Osteocyte (in vitro differentiated cells): ENCODE data around the gene GADL1. TPM values are rescaled to one million over a fixed set of nuclear protein-coding genes. Genes with fewer than 3 reads are reported as not detected.

ENCODE experiments used
- DNase-seq: peaks from one replicate; pipeline ENCODE4 v3.0.0; 2021; ENCODE audit warnings: mixed read lengths; ENCODE audit not compliant: unreplicated experiment; ENCODE audit errors: extremely low spot score
- H3K27ac Mint-ChIP-seq: one replicate; pipeline ENCODE4 v1.8.0; 2021; ENCODE audit warnings: mild to moderate bottlenecking, mixed read lengths; ENCODE audit not compliant: unreplicated experiment
- H3K27me3 Mint-ChIP-seq: one replicate; pipeline ENCODE4 v1.8.0; 2021; ENCODE audit warnings: mixed read lengths; ENCODE audit not compliant: unreplicated experiment
- H3K36me3 Mint-ChIP-seq: one replicate; pipeline ENCODE4 v1.8.0; 2021; ENCODE audit warnings: mixed read lengths; ENCODE audit not compliant: unreplicated experiment
- H3K4me1 Mint-ChIP-seq: one replicate; pipeline ENCODE4 v1.8.0; 2021; ENCODE audit warnings: mixed read lengths; ENCODE audit not compliant: unreplicated experiment
- H3K4me3 Mint-ChIP-seq: one replicate; pipeline ENCODE4 v1.8.0; 2021; ENCODE audit warnings: mild to moderate bottlenecking, moderate library complexity, mixed read lengths; ENCODE audit not compliant: unreplicated experiment
- H3K9me3 Mint-ChIP-seq: one replicate; pipeline ENCODE4 v1.8.0; 2021; ENCODE audit warnings: mixed read lengths; ENCODE audit not compliant: unreplicated experiment
- total RNA-seq: library from RNA; stranded (reverse); gene quantifications from 2 replicates; pipeline ENCODE4 v1.2.1, GENCODE V29; 2021
- TF ChIP-seq, protein P1 (sequence below): fragments of 200-600 bp; sonication (generic); IDR thresholded peaks from 2 replicates; pipeline ENCODE4 v1.5.0; 2021; ENCODE audit warnings: antibody characterized with exemption, mild to moderate bottlenecking, moderate library complexity

The GADL1 gene
- total RNA-seq, 1 donor from 2014 or later, result not detected

- no peak overlapping the region for H3K27ac Mint-ChIP-seq
- H3K27me3 Mint-ChIP-seq, result no peaks in the 10 kb centered on the region
- H3K9me3 Mint-ChIP-seq, result no peaks in the 10 kb centered on the region
- peaks cover 38% of the 10 kb centered on the region for H3K36me3 Mint-ChIP-seq
- no peak for DNase-seq
- TF ChIP-seq, protein P1, sequence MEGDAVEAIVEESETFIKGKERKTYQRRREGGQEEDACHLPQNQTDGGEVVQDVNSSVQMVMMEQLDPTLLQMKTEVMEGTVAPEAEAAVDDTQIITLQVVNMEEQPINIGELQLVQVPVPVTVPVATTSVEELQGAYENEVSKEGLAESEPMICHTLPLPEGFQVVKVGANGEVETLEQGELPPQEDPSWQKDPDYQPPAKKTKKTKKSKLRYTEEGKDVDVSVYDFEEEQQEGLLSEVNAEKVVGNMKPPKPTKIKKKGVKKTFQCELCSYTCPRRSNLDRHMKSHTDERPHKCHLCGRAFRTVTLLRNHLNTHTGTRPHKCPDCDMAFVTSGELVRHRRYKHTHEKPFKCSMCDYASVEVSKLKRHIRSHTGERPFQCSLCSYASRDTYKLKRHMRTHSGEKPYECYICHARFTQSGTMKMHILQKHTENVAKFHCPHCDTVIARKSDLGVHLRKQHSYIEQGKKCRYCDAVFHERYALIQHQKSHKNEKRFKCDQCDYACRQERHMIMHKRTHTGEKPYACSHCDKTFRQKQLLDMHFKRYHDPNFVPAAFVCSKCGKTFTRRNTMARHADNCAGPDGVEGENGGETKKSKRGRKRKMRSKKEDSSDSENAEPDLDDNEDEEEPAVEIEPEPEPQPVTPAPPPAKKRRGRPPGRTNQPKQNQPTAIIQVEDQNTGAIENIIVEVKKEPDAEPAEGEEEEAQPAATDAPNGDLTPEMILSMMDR, result no peak
- H3K4me3 Mint-ChIP-seq, result no peak overlapping the region
- H3K4me1 Mint-ChIP-seq, result peaks cover 28% of the 10 kb centered on the region
These were observed 199.8 kb downstream of the GADL1 start for GRCh38 chr3:30694668-30695067.

DNA sequence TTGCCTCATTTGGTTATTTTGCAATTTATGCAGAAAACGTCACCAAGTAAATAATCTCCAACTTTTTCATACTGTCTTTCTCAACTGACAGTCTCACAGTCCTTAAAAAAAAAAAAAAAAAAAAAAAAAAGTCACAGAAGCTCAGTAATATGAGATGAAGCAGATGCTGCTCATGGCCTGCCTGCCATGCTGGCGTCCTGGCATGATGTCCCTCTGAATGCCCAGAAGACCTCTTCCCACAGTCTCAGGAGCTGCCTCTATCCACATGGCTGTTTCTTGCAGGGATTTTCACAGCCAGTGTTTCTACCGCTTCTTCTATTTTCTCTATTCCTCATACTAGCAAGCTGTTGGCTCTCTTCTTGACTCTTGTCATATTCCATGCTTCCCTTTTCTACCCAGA lies 200.3 kb downstream of the GADL1 start:
- Mint-ChIP-seq H3K27me3 (no peaks in the 10 kb centered on the region), H3K36me3 (peaks cover 39% of the 10 kb centered on the region), H3K27ac (no peak overlapping the region), H3K9me3 (no peaks in the 10 kb centered on the region), H3K4me1 (peaks cover 33% of the 10 kb centered on the region), H3K4me3 (no peak overlapping the region)
- TF ChIP-seq, protein P1, result no peak
- DNase-seq, result no peak

GRCh38 chr3:30693470-30694120 lies 200.9 kb downstream of the GADL1 start:
- Mint-ChIP-seq H3K9me3 (no peaks in the 10 kb centered on the region), H3K4me3 (no peak overlapping the region), H3K27me3 (no peaks in the 10 kb centered on the region), H3K36me3 (peaks cover 38% of the 10 kb centered on the region), H3K4me1 (peaks cover 39% of the 10 kb centered on the region), H3K27ac (no peak overlapping the region)
- DNase-seq, result no peak
- TF ChIP-seq, protein P1, result peak; percentile 90

DNA sequence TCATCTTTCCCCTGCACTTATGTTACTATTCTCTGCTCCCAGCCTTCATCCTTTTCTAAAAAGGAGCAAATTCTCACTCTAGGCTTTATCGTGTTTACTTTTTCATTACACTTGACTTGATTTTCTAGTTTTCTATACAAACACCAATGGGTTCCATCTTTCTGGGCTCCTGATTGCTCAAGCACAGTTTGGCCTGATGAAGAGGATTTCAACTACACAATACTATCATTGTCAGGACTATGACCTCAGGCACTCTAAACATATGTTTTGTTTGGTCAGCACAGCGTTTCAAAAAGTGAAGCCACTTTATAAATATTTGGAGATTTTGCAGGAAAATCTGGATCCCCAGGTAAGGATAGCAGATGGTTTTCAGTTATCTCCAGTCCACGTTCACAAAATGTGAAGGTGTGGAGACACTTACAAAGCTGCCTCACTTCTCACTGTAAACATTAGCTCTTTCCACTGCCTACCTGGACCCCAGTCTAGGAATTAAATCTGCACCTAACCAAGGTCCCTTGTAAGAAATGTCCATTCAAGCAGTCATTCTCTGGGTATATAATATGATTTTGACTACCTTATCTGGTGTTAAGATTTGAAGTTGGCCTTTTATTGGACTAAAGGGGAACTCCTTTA lies 201.8 kb downstream of the GADL1 start:
- Mint-ChIP-seq H3K4me1 (peaks cover 48% of the 10 kb centered on the region), H3K36me3 (peaks cover 44% of the 10 kb centered on the region), H3K4me3 (no peak overlapping the region), H3K9me3 (no peaks in the 10 kb centered on the region), H3K27ac (no peak overlapping the region), H3K27me3 (no peaks in the 10 kb centered on the region)
- no peak for DNase-seq
- TF ChIP-seq, protein P1, result no peak

- H3K27ac Mint-ChIP-seq, result no peak overlapping the region
- H3K4me1 Mint-ChIP-seq, result peaks cover 50% of the 10 kb centered on the region
- H3K27me3 Mint-ChIP-seq, result no peaks in the 10 kb centered on the region
- H3K4me3 Mint-ChIP-seq, result no peak overlapping the region
- no peak for DNase-seq
- TF ChIP-seq, protein P1, result no peak
- peaks cover 49% of the 10 kb centered on the region for H3K36me3 Mint-ChIP-seq
- H3K9me3 Mint-ChIP-seq, result no peaks in the 10 kb centered on the region
These were observed 202.5 kb downstream of the GADL1 start for GRCh38 chr3:30691944-30692343.
